GM12875 (cell line): ENCODE measurements around the gene SDF2.

Source experiments
- H3K4me3 ChIP-seq: one replicate; pipeline ENCODE4 v1.5.1; 2011; ENCODE audit warnings: low read depth, low read length, control low read depth
- TF ChIP-seq, protein P1 (sequence below): IDR thresholded peaks from 2 replicates; pipeline ENCODE4 v1.5.1; 2011; ENCODE audit warnings: low read depth, mild to moderate bottlenecking, control low read depth, inconsistent platforms, low read length, moderate library complexity, borderline replicate concordance; ENCODE audit not compliant: insufficient read depth

Gene SDF2

DNA sequence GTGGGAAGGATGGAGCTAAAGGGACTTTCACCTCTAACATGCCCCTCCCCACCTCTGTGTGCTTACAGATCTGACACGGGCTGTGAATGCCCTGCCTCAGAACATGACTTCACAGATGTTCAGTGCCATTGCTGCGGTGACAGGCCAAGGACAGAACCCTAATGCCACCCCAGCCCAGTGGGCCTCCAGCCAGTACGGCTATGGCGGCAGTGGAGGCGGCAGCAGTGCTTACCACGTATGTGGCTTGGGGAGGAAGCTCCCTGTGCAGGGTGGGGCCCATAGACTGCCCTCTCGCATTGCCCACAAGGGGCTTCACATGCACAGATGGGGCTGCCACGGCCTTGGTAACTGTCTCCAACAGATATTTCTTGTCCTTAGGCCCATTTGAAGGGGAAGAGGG, 38.6 kb upstream of the SDF2 start:
- TF ChIP-seq, protein P1, sequence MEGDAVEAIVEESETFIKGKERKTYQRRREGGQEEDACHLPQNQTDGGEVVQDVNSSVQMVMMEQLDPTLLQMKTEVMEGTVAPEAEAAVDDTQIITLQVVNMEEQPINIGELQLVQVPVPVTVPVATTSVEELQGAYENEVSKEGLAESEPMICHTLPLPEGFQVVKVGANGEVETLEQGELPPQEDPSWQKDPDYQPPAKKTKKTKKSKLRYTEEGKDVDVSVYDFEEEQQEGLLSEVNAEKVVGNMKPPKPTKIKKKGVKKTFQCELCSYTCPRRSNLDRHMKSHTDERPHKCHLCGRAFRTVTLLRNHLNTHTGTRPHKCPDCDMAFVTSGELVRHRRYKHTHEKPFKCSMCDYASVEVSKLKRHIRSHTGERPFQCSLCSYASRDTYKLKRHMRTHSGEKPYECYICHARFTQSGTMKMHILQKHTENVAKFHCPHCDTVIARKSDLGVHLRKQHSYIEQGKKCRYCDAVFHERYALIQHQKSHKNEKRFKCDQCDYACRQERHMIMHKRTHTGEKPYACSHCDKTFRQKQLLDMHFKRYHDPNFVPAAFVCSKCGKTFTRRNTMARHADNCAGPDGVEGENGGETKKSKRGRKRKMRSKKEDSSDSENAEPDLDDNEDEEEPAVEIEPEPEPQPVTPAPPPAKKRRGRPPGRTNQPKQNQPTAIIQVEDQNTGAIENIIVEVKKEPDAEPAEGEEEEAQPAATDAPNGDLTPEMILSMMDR: no peak
- H3K4me3 ChIP-seq: no peak overlapping the region

DNA sequence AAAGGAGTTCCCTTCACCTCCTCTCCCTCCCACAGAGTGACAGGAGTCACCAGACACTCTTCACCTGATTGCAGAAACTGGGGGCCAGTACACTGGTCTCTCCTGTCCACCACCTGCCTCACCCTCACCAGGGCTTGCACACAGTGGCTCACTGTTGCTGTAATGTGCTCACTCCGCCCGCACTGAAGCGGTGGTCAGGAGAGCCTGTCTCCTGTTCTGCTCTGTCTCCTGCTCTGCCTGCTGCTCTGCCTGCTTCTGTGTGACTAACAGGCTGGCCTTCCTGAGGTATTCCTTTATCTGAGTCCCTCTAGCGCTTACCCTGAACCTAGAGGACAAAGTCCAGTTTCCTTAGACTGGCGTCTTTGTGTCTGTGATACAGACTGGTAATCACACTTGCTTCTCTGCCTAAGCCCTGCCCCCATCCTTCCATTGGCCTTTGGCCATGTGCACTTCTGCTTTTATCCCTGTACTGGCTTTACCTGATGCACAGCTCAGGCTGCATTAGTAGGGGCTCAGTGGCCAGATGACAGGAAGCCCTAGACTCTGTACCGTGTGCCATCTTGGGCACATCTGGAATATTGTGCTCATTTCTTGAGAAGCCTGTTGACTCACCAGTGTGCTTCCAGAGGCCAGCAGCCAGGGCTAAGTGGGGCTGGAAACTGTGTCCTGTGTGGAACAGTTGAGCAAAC, 36.7 kb upstream of the SDF2 start:
- no peak overlapping the region for H3K4me3 ChIP-seq
- TF ChIP-seq, protein P1: no peak

DNA sequence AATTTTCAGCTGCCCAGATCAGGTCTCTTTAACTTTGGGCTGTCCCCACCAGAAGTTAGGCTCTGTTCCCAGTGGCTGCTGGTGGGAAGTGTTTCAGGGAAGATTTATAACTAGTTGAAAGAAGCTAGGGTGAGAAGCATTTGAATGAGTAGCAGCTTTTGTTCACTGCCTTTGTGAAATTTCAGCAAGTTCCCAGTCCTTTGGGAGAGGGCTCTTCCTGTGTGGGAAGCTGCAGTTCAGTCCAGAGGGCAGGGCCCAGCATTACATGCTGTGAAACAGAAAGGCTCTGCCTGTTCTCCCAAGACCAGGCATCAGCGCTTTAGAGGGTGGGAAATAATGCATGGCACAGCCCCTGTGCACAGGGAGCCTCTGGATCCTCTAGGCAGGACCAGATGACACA, 32.2 kb upstream of the SDF2 start:
- TF ChIP-seq, protein P1: no peak
- H3K4me3 ChIP-seq: no peak overlapping the region

DNA sequence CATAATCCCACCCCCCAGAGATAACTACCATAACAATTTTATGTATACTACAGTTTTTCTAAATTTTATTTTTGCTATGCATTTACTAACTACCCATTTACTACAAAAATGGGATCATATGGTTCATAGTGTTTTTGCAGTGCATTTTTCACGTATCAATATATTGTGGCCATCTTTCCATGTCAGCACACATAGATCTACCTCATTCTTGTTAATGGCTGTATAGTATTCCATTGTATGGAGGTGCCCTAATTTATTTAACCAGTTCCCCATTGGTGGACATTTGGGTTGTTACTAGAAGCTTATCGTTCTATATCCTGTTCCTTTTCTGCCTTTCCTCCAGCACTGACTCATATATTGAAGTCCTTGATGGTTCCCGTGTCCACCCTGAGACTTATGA, 27.3 kb upstream of the SDF2 start:
- no peak overlapping the region for H3K4me3 ChIP-seq
- TF ChIP-seq, protein P1: no peak

DNA sequence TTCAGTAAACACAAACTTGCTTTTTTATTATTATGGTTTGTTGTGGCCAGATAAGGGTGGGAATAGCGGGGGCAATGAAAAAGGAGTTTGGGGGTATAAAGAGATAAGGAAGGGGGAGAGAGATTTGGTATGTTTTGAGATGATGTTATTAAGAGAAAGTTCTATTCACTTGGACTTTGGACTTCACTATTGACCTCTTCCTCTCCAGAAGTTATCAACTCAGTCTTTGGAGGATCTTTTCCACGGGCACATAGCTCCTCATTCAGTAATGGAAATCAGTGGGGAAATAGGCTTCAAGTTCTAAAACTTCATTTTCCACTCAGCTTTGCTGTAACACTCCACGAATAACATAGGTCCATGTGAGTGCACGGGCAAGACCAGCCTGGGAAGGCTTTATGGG, 26.8 kb upstream of the SDF2 start:
- TF ChIP-seq, protein P1: no peak
- no peak overlapping the region for H3K4me3 ChIP-seq

DNA sequence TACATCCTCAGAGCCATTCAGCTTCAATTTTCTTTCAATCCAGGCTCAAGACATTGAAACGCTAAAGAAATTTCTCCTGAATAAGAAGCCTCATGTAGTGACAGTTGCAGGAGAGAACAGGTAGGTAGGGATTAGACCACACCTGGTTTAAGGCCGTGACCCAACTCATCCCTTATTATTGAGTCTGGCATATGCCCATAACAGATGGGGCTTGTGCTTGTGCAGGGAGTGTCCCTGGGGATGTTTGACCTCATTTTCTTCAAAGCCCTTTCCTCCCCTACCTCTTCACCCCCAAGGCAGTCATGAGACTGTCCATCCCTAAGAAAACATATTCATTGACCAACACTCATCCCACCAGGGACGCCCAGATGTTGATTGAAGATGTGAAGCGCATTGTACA, 24.6 kb upstream of the SDF2 start:
- TF ChIP-seq, protein P1: no peak
- no peak overlapping the region for H3K4me3 ChIP-seq

DNA sequence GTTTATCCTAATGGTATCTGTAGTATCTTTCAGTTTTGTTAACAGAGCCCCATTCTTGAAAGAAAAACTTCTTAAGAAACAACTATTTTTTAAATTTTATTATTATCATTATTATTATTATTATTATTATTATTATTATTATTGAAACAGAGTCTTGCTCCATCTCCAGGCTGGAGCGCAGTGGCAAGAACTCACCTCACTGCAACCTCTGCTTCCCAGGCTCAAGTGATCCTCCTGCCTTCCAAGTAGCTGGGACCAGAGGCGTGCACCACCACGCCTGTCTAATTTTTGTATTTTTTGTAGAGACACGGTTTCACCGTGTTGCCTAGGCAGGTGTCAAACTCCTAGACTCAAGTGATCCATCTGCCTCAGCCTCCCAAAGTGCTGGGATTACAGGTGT, 23.7 kb upstream of the SDF2 start:
- H3K4me3 ChIP-seq: no peak overlapping the region
- TF ChIP-seq, protein P1: no peak
